Measurements from ENCODE around the gene TMEM186.
"Not testable (repeated sequence)": the region's sequence is repeated elsewhere in the genome, so short reads cannot be mapped to it uniquely, and the experiment has no call there.

Gene TMEM186

DNA sequence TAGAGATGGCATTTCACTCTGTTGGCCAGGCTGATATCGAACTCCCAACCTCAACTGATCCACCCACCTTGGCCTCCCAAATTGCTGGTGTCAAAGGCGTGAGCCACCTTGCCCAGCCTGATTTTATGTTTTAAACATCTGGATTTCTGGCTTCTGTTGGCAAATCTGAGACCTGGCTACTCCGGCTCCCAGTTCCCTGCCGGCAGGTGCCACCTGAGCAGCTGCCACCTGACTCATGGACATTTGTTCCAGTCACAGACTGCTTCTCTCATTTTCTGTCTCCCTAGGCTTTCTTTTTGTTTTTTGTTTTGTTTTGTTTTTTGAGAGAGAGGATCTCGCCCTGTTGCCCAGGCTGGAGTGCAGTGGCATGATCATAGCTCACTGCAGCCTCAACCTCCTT lies 9.8 kb upstream of the TMEM186 start:
- H3K36me3 ChIP-seq (ENCODE audit: insufficient read depth, low read length): peaks cover 70% of the 10 kb centered on the region
- no peak overlapping the region for H3K4me3 ChIP-seq (ENCODE audit: low read depth in 1 of 2, low read length in 2 of 2)
- no peak overlapping the region for H3K27ac ChIP-seq (ENCODE audit: low read depth, low read length)
- H3K9ac ChIP-seq (ENCODE audit: low read length): no peak overlapping the region
- no peaks in the 10 kb centered on the region for H3K9me3 ChIP-seq (ENCODE audit: low read length)
- no peaks in the 10 kb centered on the region for H3K4me1 ChIP-seq (ENCODE audit: insufficient read depth, low read length)
- H3K27me3 ChIP-seq (ENCODE audit: control insufficient read depth in 1 of 2, insufficient read depth in 2 of 2, low read length in 2 of 2): no peaks in the 10 kb centered on the region

DNA sequence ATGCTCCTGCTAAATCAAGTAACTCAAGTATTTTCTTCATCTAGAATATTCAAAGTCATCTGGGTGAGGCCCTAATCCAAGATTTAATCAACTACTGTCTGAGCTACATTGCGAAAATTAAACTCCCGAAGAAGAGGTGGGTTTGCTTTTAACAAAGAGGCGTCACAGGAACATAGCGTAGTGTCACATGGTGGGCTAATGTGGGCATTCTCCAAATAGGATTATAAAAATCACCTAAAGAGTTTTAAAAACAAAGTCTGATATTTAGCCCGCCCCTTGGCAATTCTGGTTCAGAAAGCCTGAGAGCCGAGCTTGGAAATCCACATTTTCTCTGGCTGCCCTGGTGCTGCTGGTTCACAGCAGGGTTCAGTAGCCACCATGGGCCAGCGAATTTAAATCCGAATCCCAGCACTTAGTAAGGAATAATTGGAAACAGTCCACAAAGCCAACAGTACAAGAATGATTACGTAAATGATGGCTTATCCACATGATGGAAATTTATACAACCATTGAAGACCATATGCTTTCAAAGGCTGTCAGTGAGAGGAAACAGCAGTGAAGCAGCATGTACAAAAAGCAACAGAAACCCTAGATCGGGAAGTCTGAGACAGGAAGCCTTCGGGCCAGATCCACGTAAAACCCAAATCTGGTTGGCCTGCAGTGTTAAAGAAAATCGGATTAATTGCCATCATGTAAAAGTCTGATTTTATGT lies 9.0 kb upstream of the TMEM186 start:
- H3K27me3 ChIP-seq (ENCODE audit: control insufficient read depth in 1 of 2, insufficient read depth in 2 of 2, low read length in 2 of 2): no peaks in the 10 kb centered on the region
- H3K27ac ChIP-seq (ENCODE audit: low read depth, low read length): no peak overlapping the region
- H3K36me3 ChIP-seq (ENCODE audit: insufficient read depth, low read length): peaks cover 68% of the 10 kb centered on the region
- H3K4me3 ChIP-seq (ENCODE audit: low read depth in 1 of 2, low read length in 2 of 2): no peak overlapping the region
- H3K9ac ChIP-seq (ENCODE audit: low read length): no peak overlapping the region
- no peaks in the 10 kb centered on the region for H3K4me1 ChIP-seq (ENCODE audit: insufficient read depth, low read length)
- no peaks in the 10 kb centered on the region for H3K9me3 ChIP-seq (ENCODE audit: low read length)

DNA sequence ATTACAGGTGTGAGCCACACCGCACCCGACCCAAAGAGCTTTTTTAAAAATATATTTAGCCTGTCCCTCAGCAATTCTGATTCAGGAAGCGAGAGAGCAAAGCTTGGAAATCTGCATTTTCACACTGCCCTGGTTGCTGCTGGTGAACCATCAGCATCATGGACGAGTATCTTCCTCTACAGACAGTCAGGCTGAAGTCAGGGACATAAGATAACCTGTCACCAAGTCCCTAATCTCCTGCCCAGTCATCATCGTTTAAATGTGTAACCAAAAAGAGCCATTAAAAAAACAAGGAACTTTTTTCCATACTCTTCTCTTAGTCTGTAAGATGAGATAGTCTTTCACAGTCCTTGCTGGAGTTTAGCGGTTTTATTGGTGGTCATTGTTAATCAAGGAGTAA lies 6.9 kb upstream of the TMEM186 start:
- H3K36me3 ChIP-seq (ENCODE audit: insufficient read depth, low read length): peaks cover 52% of the 10 kb centered on the region

DNA sequence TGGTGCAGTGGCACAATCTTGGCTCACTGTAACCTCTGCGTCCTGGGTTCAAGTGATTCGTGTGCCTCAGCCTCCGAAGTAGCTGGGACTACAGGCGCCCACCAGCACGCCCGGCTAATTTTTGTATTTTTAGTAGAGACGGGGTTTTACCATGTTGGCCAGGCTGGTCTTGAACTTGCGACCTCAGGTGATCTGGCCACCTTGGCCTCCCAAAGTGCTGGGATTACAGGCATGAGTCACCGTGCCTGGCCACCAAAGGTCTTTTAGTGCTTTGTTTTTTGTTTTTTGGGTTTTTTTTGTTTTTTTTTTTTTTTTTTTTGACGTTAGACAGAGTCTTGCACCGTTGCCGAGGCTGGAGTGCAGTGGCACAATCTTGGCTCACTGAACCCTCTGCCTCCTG lies 6.3 kb upstream of the TMEM186 start:
- H3K36me3 ChIP-seq (ENCODE audit: insufficient read depth, low read length): peaks cover 46% of the 10 kb centered on the region
- not testable (repeated sequence) for H3K9ac ChIP-seq (ENCODE audit: low read length); H3K4me1 ChIP-seq (ENCODE audit: insufficient read depth, low read length); H3K4me3 ChIP-seq (ENCODE audit: low read depth in 1 of 2, low read length in 2 of 2); H3K27me3 ChIP-seq (ENCODE audit: control insufficient read depth in 1 of 2, insufficient read depth in 2 of 2, low read length in 2 of 2); H3K9me3 ChIP-seq (ENCODE audit: low read length); H3K27ac ChIP-seq (ENCODE audit: low read depth, low read length)

More for the DNA sequence above, 6.9 kb upstream of the TMEM186 start:
- Histone ChIP-seq H3K27ac (ENCODE audit: low read depth, low read length) (no peak overlapping the region), H3K27me3 (ENCODE audit: control insufficient read depth in 1 of 2, insufficient read depth in 2 of 2, low read length in 2 of 2) (no peaks in the 10 kb centered on the region), H3K9ac (ENCODE audit: low read length) (no peak overlapping the region), H3K4me3 (ENCODE audit: low read depth in 1 of 2, low read length in 2 of 2) (no peak overlapping the region), H3K4me1 (ENCODE audit: insufficient read depth, low read length) (peaks cover under 1% of the 10 kb centered on the region), H3K9me3 (ENCODE audit: low read length) (no peaks in the 10 kb centered on the region)

DNA sequence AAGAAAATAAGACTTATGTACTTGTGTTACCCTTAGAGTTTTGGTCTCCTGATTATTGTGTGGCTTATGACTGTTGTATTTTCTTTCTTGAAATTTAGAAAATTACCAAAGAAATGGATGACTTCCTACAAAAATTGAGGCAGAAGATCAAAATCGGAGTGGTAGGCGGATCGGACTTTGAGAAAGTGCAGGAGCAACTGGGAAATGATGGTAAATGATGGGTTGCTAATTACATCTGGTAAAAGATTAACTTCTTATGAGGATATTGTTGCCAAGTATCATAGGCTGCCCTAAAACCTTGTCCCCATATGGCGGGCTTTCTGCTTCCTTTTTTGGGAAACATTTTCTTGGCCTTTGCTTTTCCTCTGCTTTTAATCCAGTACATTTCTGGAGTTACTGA lies 4.3 kb upstream of the TMEM186 start:
- no peaks in the 10 kb centered on the region for H3K9me3 ChIP-seq (ENCODE audit: low read length)
- no peak overlapping the region for H3K27ac ChIP-seq (ENCODE audit: low read depth, low read length)
- H3K4me1 ChIP-seq (ENCODE audit: insufficient read depth, low read length): peaks cover 15% of the 10 kb centered on the region
- H3K27me3 ChIP-seq (ENCODE audit: control insufficient read depth in 1 of 2, insufficient read depth in 2 of 2, low read length in 2 of 2): no peaks in the 10 kb centered on the region
- peaks cover 28% of the 10 kb centered on the region for H3K36me3 ChIP-seq (ENCODE audit: insufficient read depth, low read length)
- H3K9ac ChIP-seq (ENCODE audit: low read length): no peak overlapping the region
- H3K4me3 ChIP-seq (ENCODE audit: low read depth in 1 of 2, low read length in 2 of 2): no peak overlapping the region

DNA sequence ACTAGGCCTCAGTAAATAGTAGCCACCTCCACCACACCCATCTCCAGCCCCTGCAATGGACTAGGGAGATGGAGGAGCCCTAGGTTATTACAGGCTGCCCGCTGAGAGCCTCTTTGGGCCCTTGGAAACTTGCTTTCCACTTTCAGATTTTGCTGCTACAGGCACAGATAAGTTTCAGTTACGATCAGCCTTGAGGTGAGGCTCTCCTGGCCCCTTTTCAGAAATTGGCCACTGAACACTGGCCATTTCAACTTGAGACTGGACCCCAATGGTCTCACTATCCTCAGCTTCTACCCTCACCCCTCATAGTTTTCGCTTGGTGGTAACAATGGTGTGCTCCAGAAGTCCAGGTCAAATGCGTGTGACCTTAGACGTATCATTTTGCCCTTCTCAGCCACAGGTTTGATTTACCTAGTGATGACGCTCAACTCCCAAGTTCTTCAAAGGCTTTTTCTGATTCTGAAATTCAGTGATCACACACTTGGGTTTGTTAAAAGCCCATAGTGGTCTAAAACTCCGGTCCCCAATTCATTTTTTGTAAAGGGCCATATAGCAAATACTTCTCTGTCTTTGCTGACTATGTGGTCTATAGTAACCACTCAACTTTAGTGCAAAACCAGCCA lies 1.2 kb upstream of the TMEM186 start:
- H3K27me3 ChIP-seq (ENCODE audit: control insufficient read depth in 1 of 2, insufficient read depth in 2 of 2, low read length in 2 of 2): no peaks in the 10 kb centered on the region
- H3K4me1 ChIP-seq (ENCODE audit: insufficient read depth, low read length): peaks cover 21% of the 10 kb centered on the region
- H3K9ac ChIP-seq (ENCODE audit: low read length): peak overlapping the region; percentile 44
- H3K27ac ChIP-seq (ENCODE audit: low read depth, low read length): no peak overlapping the region
- peaks cover 17% of the 10 kb centered on the region for H3K36me3 ChIP-seq (ENCODE audit: insufficient read depth, low read length)
- no peaks in the 10 kb centered on the region for H3K9me3 ChIP-seq (ENCODE audit: low read length)
- peak overlapping the region; percentile 84 to 98 for H3K4me3 ChIP-seq (ENCODE audit: low read depth in 1 of 2, low read length in 2 of 2)

DNA sequence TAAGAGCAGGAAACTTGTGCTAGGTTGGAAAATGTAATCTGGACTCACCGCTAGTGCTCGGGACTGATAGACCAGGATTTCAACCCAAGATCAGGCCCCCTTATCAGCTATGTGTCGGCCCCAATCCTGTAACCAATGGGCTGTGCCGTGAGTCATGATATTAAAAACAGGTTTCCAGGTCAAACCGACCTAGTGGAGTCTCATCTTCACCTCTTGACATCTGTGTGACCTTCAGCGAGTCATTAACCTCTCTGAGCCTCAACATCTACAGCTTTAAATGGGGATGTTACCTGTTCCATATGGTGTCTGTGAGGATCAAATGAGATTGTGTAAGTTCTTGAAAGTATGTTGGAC lies 712 bp upstream of the TMEM186 start:
- H3K9ac ChIP-seq (ENCODE audit: low read length): peak overlapping the region; percentile 44
- H3K9me3 ChIP-seq (ENCODE audit: low read length): no peaks in the 10 kb centered on the region
- peaks cover 21% of the 10 kb centered on the region for H3K4me1 ChIP-seq (ENCODE audit: insufficient read depth, low read length)
- H3K27ac ChIP-seq (ENCODE audit: low read depth, low read length): peak overlapping the region; percentile 67
- H3K36me3 ChIP-seq (ENCODE audit: insufficient read depth, low read length): peaks cover 15% of the 10 kb centered on the region
- peak overlapping the region; percentile 84 to 98 for H3K4me3 ChIP-seq (ENCODE audit: low read depth in 1 of 2, low read length in 2 of 2)
- no peaks in the 10 kb centered on the region for H3K27me3 ChIP-seq (ENCODE audit: control insufficient read depth in 1 of 2, insufficient read depth in 2 of 2, low read length in 2 of 2)

DNA sequence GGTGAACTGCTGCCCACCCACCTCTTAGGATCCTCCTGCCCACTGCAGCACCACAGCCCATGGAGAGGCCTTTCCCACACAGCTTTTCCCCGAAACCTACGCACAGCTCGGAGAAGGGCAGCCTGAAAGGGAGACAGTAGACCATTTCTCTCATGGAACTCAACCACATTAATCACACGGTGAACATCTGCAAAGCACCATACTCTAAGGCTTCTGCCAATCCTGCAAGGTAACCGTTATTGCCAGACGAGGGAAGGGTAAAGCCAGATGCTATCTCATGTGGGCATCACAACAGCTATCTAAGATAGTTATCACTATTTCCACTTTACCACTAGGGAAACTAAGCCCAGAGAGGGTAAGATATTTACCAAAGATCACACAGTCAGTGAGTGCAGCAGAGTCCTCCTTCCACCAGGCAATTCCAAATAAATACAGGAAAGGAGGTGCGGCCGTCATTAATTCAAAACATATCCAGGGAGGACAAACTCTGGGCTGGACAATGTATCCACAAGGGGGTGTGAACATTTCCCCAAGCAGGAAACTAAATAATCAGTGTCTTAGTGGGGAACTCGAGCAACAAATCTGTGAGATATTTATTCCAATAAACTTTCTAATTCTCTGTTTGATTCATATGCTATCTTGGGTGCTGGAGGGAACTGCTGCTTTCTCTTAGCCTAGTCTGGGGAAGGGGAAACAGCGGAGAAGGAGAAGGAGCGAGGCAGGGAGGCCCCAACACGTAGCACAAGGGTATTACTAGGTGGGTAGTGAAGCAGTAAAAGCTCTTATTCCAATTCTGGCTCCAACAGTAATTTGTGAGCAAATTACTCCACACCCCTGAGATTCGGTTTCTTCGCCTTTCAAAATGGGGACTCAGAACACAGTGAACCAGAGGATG lies 723 bp downstream of the TMEM186 start:
- no peaks in the 10 kb centered on the region for H3K9me3 ChIP-seq (ENCODE audit: low read length)
- H3K27me3 ChIP-seq (ENCODE audit: control insufficient read depth in 1 of 2, insufficient read depth in 2 of 2, low read length in 2 of 2): no peaks in the 10 kb centered on the region
- peak overlapping the region; percentile 67 for H3K27ac ChIP-seq (ENCODE audit: low read depth, low read length)
- H3K4me3 ChIP-seq (ENCODE audit: low read depth in 1 of 2, low read length in 2 of 2): peak overlapping the region; percentile 84 to 98
- peaks cover 21% of the 10 kb centered on the region for H3K4me1 ChIP-seq (ENCODE audit: insufficient read depth, low read length)
- H3K9ac ChIP-seq (ENCODE audit: low read length): peak overlapping the region; percentile 75
- H3K36me3 ChIP-seq (ENCODE audit: insufficient read depth, low read length): peaks cover 9% of the 10 kb centered on the region

DNA sequence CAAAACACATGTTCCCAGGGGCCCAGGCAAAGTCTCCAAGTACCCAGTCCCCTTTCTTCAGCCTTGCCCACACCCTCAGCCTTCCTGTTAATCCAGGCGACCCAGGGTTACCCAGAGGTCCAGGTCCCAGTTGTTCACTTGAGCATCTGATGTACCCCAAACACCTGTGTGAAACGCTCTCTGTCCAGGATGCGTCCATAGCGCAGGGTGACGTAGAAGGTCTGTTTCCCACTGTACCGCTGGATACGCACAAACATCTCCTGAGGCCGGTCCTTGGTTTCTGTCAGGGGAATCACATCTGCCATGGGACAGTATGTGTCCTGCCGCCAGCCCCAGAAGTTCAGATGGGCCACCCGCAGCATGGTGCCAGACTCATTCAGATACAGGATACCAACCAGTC lies 1.6 kb downstream of the TMEM186 start:
- Histone ChIP-seq H3K4me1 (ENCODE audit: insufficient read depth, low read length) (peaks cover 21% of the 10 kb centered on the region), H3K4me3 (ENCODE audit: low read depth in 1 of 2, low read length in 2 of 2) (peak overlapping the region in 1 of 2 donors; percentile 98), H3K36me3 (ENCODE audit: insufficient read depth, low read length) (peaks cover 8% of the 10 kb centered on the region), H3K9me3 (ENCODE audit: low read length) (no peaks in the 10 kb centered on the region), H3K9ac (ENCODE audit: low read length) (no peak overlapping the region), H3K27ac (ENCODE audit: low read depth, low read length) (no peak overlapping the region), H3K27me3 (ENCODE audit: control insufficient read depth in 1 of 2, insufficient read depth in 2 of 2, low read length in 2 of 2) (no peaks in the 10 kb centered on the region)

DNA sequence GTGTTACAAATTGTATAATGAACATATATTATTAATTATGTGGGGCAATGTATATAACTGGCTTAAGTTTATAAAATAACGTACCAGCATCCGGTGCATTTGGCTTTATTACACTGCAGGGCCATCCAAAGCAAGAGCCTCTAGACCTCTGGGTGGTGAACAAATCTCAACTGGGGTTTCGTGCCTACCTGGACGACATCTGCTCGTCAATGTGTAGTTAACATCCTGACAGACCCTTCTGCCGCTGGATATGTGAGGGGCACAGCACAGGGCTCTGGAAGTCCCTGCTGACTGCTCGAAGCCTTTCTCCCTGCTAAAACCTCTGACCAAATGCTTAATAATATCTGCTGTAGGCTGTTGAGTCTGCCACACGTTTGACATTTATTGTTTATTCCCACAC lies 2.3 kb downstream of the TMEM186 start:
- Histone ChIP-seq H3K4me3 (ENCODE audit: low read depth in 1 of 2, low read length in 2 of 2) (no peak overlapping the region), H3K4me1 (ENCODE audit: insufficient read depth, low read length) (peaks cover 21% of the 10 kb centered on the region), H3K27ac (ENCODE audit: low read depth, low read length) (no peak overlapping the region), H3K9ac (ENCODE audit: low read length) (no peak overlapping the region), H3K9me3 (ENCODE audit: low read length) (no peaks in the 10 kb centered on the region), H3K27me3 (ENCODE audit: control insufficient read depth in 1 of 2, insufficient read depth in 2 of 2, low read length in 2 of 2) (no peaks in the 10 kb centered on the region), H3K36me3 (ENCODE audit: insufficient read depth, low read length) (peaks cover 8% of the 10 kb centered on the region)

DNA sequence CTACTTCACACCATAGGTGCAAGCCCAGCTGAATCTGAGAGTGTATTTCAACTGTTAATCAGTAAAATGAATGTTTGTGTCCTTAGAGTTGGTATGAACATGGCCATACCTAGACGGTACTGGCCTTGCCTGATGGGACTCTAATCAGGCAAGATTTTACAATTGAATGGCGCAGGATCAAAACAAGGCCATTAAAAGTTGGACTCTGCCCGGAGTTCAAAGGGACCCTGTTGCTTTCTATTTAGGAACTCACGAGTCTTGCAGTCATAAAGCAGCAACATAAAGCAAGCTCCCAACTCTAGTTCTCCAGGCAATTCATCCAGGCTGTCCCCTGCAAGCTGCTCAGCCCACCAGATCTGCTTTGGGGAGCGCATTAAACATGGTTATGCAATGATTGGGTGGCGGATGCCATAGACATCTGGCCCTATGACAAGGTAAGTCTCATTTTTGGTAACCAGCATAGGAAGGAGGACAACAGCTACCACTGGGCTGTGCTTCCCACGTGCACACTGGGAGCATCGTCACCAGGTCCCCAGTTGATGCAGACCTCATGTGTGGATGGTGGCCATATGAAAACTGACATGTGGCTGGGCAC lies 8.8 kb downstream of the TMEM186 start:
- no peak overlapping the region for H3K9ac ChIP-seq (ENCODE audit: low read length)
- H3K4me3 ChIP-seq (ENCODE audit: low read depth in 1 of 2, low read length in 2 of 2): no peak overlapping the region
- no peak overlapping the region for H3K27ac ChIP-seq (ENCODE audit: low read depth, low read length)
- peaks cover 8% of the 10 kb centered on the region for H3K36me3 ChIP-seq (ENCODE audit: insufficient read depth, low read length)
- H3K27me3 ChIP-seq (ENCODE audit: control insufficient read depth in 1 of 2, insufficient read depth in 2 of 2, low read length in 2 of 2): no peaks in the 10 kb centered on the region
- no peaks in the 10 kb centered on the region for H3K4me1 ChIP-seq (ENCODE audit: insufficient read depth, low read length)
- no peaks in the 10 kb centered on the region for H3K9me3 ChIP-seq (ENCODE audit: low read length)
